ENCODE data around the gene CCDC160. TPM values are rescaled to one million over a fixed set of nuclear protein-coding genes. Genes with fewer than 3 reads are reported as not detected.
A peak's percentile ranks its signal among the peaks of the same experiment; 100 is the strongest.
"Not testable (repeated sequence)": the region's sequence is repeated elsewhere in the genome, so short reads cannot be mapped to it uniquely, and the experiment has no call there.

The CCDC160 gene
- total RNA-seq, 1 experiment from 2014 or later = 0.33 TPM

GRCh38 chrX:134210465-134210864 is 26.5 kb upstream of the CCDC160 start:
- ATAC-seq (no peak), DNase-seq (no peak)
- H3K4me1 ChIP-seq (ENCODE audit: insufficient read depth, low read length) = no peaks in the 10 kb centered on the region
- H2AFZ ChIP-seq (ENCODE audit: low read length) = no peak overlapping the region
- H3K9me3 ChIP-seq (ENCODE audit: low read length) = no peaks in the 10 kb centered on the region; the same call in 1 of the 2 replicates
- no peaks in the 10 kb centered on the region for H3K36me3 ChIP-seq (ENCODE audit: low read depth, low read length)
- no TSS peak for BruUV-seq (replicated peaks)
- POLR2A ChIA-PET (ENCODE audit: unreplicated experiment) = no interaction called here
- intact Hi-C loops (cut with micrococcal nuclease) = no loop called here
- H3K27ac ChIP-seq (ENCODE audit: low read length) = no peak overlapping the region
- no peak overlapping the region for H3K4me2 ChIP-seq (ENCODE audit: low read length)
- no peaks in the 10 kb centered on the region for H3K9me2 ChIP-seq (replicated peaks; ENCODE audit: low read length)
- H3K4me3 ChIP-seq (ENCODE audit: low read length) = no peak overlapping the region
- no peaks in the 10 kb centered on the region for H3K27me3 ChIP-seq (ENCODE audit: low read length)
- H3F3A ChIP-seq (ENCODE audit: low read length, unreplicated experiment) = no peaks in the 10 kb centered on the region
- H4K20me1 ChIP-seq (ENCODE audit: low read length) = no peaks in the 10 kb centered on the region
- TF ChIP-seq EZH2phosphoT487 (IDR thresholded peaks at IDR 0.05; ENCODE audit: borderline replicate concordance, low read length) (no peak), CTCF (conservative IDR thresholded peaks at IDR 0.05; ENCODE audit: low read depth, low read length) (no peak), EZH2 (IDR thresholded peaks at IDR 0.05; ENCODE audit: low read length, unreplicated experiment) (no peak)
- CTCF ChIA-PET = no interaction called here
- H3K9ac ChIP-seq (ENCODE audit: low read length) = no peak overlapping the region
- H3K79me2 ChIP-seq (ENCODE audit: low read length) = no peaks in the 10 kb centered on the region

GRCh38 chrX:134235236-134235635 is 1.7 kb upstream of the CCDC160 start:
- POLR2A ChIA-PET (ENCODE audit: unreplicated experiment) = no interaction called here
- TF ChIP-seq EZH2phosphoT487 (IDR thresholded peaks at IDR 0.05; ENCODE audit: borderline replicate concordance, low read length) (no peak), CTCF (conservative IDR thresholded peaks at IDR 0.05; ENCODE audit: low read depth, low read length) (no peak), EZH2 (IDR thresholded peaks at IDR 0.05; ENCODE audit: low read length, unreplicated experiment) (no peak)
- no peaks in the 10 kb centered on the region for H3K9me3 ChIP-seq (ENCODE audit: low read length)
- no peak overlapping the region for H3K4me3 ChIP-seq (ENCODE audit: low read length)
- H3K36me3 ChIP-seq (ENCODE audit: low read depth, low read length) = no peaks in the 10 kb centered on the region
- no peak overlapping the region for H3K27ac ChIP-seq (ENCODE audit: low read length)
- DNase-seq = peak; percentile 21
- intact Hi-C loops (cut with micrococcal nuclease) = no loop called here
- CTCF ChIA-PET = no interaction called here
- no peaks in the 10 kb centered on the region for H3K27me3 ChIP-seq (ENCODE audit: low read length)
- H4K20me1 ChIP-seq (ENCODE audit: low read length) = no peaks in the 10 kb centered on the region
- H3K4me1 ChIP-seq (ENCODE audit: insufficient read depth, low read length) = peaks cover 25% of the 10 kb centered on the region
- H2AFZ ChIP-seq (ENCODE audit: low read length) = no peak overlapping the region
- no peak for ATAC-seq
- H3K79me2 ChIP-seq (ENCODE audit: low read length) = no peaks in the 10 kb centered on the region
- no peaks in the 10 kb centered on the region for H3K9me2 ChIP-seq (replicated peaks; ENCODE audit: low read length)
- no peak overlapping the region for H3K9ac ChIP-seq (ENCODE audit: low read length)
- no TSS peak for BruUV-seq (replicated peaks)
- no peaks in the 10 kb centered on the region for H3F3A ChIP-seq (ENCODE audit: low read length, unreplicated experiment)
- no peak overlapping the region for H3K4me2 ChIP-seq (ENCODE audit: low read length)

GRCh38 chrX:134238144-134238543 is 1.2 kb downstream of the CCDC160 start:
- ATAC-seq; H3K27ac ChIP-seq (ENCODE audit: low read length): not testable (repeated sequence)

More at GRCh38 chrX:134238144-134238543, 1.2 kb downstream of the CCDC160 start:
- H3K9ac ChIP-seq (ENCODE audit: low read length); H3K27me3 ChIP-seq (ENCODE audit: low read length); CTCF ChIA-PET; H3K9me3 ChIP-seq (ENCODE audit: low read length); H3K36me3 ChIP-seq (ENCODE audit: low read depth, low read length); H3K4me3 ChIP-seq (ENCODE audit: low read length); intact Hi-C loops (cut with micrococcal nuclease); H3F3A ChIP-seq (ENCODE audit: low read length, unreplicated experiment); H3K9me2 ChIP-seq (replicated peaks; ENCODE audit: low read length); BruUV-seq (replicated peaks); DNase-seq; H4K20me1 ChIP-seq (ENCODE audit: low read length); H3K79me2 ChIP-seq (ENCODE audit: low read length): not testable (repeated sequence)
- POLR2A ChIA-PET (ENCODE audit: unreplicated experiment) = interaction anchor here (0.5 kb wide), 1 partner anchor 640 kb away, joined by 3 read pairs; no protein-coding TSS in a partner anchor
- Histone ChIP-seq H2AFZ (ENCODE audit: low read length) (peak overlapping the region; percentile 92; the same call in 1 of the 2 replicates), H3K4me2 (ENCODE audit: low read length) (peak overlapping the region; percentile 93), H3K4me1 (ENCODE audit: insufficient read depth, low read length) (peaks cover 26% of the 10 kb centered on the region)
